RWPE1 (cell line): ENCODE data around the gene PTGDS.

Experiments used
- CTCF ChIA-PET: fragments of 350-600 bp; sonication (Branson Sonifier 250); formaldehyde crosslinking; extraction: SDS; loops from one replicate; lab custom pipeline; 2021; lab: Yijun Ruan, JAX
- POLR2A ChIA-PET: fragments of 400-600 bp; formaldehyde crosslinking; extraction: SDS; loops from one replicate; lab custom pipeline; 2020; ENCODE audit warnings: antibody characterized with exemption; ENCODE audit not compliant: low non-redundant PET; lab: Yijun Ruan, JAX
- DNase-seq: peaks from one replicate; pipeline ENCODE4 v3.0.0; 2012; ENCODE audit warnings: low spot score
- H3K27ac ChIP-seq: fragments of 450-650 bp; 2 replicates; pipeline ENCODE4 v1.5.1; 2017
- CTCF ChIP-seq: fragments of 450-650 bp; conservative IDR thresholded peaks from 2 replicates; pipeline ENCODE4 v1.5.1; 2017; ENCODE audit warnings: low read depth, mild to moderate bottlenecking

PTGDS gene

GRCh38 chr9:136956604-136957003 lies 20.7 kb upstream of the PTGDS start:
- POLR2A ChIA-PET: no interaction called here

GRCh38 chr9:136957461-136957860 lies 19.8 kb upstream of the PTGDS start:
- TF ChIP-seq CTCF: no peak
- no peak for DNase-seq
- POLR2A ChIA-PET: no interaction called here
- no peak overlapping the region for H3K27ac ChIP-seq
- CTCF ChIA-PET: no interaction called here

More at GRCh38 chr9:136956604-136957003, 20.7 kb upstream of the PTGDS start:
- no peak for TF ChIP-seq CTCF
- DNase-seq: no peak
- CTCF ChIA-PET: interaction anchor here (0.6 kb wide), 1 partner anchor 1529 kb away, joined by 3 read pairs; no protein-coding TSS in a partner anchor
- no peak overlapping the region for H3K27ac ChIP-seq

DNA sequence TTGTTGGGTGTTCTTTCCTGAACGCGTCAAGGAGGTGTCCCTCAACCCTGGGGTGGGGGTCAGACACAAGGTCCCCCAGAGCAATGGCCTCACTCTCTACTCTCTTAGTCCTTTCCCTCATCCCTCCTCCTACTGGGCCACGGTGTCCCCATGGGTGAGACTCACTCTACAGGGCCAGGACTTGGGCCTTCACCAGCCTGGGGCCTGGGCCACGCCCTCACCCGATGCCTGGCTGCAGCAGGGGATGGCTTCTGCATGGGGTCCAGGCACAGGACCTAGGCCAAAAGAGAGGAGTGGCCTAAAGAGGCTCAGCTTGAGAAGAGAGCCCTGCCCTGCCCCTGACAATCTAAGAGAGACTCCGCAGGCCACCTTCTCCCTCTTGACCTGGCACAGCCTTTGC lies 19.4 kb upstream of the PTGDS start:
- H3K27ac ChIP-seq: no peak overlapping the region
- POLR2A ChIA-PET: no interaction called here
- no peak for DNase-seq
- CTCF ChIA-PET: interaction anchor here (1.4 kb wide), 1 partner anchor 71 kb away, joined by 4 read pairs; no protein-coding TSS in a partner anchor
- TF ChIP-seq CTCF: no peak

DNA sequence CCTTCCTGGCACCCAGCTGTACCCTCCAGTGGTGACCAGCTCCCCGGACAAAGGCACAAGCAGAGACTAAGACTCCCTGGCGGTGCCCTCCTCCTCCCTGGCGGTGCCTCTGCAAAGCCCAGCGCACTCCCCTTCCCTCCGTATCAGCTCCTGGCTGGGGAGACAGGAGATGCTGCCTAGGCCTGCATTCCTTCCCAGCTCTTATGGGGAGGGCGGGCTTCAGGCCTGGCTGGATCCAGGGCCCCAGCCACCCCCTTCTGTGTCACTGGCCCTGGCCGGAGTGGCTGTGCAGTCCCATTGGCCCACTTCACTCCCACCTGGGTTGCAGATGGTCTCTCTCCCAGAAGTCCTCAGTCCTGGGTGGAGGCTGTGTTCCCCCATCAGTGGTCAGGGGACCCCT lies 18.8 kb upstream of the PTGDS start:
- DNase-seq: no peak
- ChIA-PET CTCF (interaction anchor here (1.4 kb wide), 1 partner anchor 71 kb away, joined by 4 read pairs; no protein-coding TSS in a partner anchor), POLR2A (no interaction called here)
- no peak for TF ChIP-seq CTCF
- H3K27ac ChIP-seq: no peak overlapping the region

DNA sequence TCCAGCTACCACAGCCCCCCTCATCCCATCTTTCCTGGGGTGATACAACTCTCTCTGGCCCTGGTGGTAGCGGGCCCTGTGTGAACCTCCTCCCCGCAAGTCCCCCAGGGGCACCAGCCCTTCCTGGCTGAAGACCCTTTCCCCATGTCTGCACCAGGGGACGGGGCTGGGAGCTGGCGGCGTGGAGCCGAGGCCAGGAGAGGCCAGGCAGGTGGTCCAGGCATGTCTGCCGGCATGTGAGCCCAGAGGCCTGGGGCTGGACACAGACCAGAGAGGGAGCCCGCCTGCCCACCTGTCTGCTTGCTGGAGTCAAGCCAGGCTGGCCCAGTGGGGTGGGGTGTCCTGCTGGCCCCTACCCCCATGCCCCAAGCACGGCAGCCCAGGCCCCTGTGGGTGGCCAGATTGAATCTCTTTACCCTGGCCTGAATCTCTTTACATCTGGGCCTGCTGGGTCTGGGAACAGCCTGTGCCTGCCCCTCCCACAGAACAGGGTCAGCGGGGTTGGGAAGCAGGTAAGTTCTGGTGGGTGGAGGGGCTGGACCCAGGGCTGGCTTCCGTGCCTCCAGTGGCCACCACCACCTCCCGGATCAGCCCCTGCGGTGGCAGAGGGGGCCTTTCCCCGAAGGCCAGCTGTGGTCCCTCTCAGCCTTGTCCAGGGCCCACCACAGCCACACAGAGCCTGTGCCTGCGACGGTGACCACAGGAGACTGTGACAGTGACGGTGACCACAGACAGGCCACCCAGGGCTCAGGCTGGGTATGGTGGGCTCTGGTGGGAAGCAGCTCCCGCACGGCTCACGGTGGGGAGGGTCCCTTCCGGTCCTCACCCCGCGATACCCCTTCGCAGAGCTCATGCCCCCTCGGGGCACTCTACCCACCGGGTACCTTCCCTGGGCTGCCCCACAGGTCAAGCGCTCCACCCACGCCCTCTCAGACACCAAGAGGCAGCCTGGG lies 18.1 kb upstream of the PTGDS start:
- ChIA-PET POLR2A (no interaction called here), CTCF (interaction anchor here (1.4 kb wide), 1 partner anchor 70 kb away, joined by 4 read pairs; no protein-coding TSS in a partner anchor)
- no peak for DNase-seq
- TF ChIP-seq CTCF: no peak
- H3K27ac ChIP-seq: peak overlapping the region; percentile 27; the same call in 1 of the 2 replicates

DNA sequence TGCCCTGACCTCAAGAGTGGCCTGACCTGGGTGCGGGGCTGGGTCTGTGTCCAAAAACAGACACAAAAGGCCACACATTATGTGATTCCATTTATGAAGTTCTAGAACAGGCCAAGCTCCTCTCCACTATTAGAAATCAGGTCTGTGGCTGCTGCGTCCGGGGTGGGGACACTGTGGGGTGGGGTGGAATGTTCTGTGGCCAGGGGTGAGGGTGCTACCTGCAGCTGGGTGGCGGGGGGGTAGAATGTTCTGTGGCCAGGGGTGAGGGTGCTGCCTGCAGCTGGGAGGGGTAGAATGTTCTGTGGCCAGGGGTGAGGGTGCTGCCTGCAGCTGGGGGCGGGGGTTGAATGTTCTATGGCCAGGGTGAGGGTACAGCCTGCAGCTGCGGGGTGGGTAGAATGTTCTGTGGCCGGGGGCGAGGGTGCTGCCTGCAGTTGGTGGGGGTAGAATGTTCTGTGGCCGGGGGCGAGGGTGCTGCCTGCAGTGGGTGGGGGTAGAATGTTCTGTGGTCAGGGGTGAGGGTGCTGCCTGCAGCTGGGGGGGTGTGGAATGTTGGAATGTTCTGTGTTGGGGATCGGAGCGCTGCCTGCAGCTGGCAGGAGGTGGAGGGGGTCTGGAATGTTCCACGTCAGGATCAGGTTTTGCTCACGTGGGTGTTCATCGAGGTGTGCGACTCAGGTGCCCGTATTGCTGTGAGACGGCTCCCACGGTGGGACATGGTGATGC lies 16.9 kb upstream of the PTGDS start:
- ChIA-PET POLR2A (interaction anchor here (0.5 kb wide), 1 partner anchor 60 kb away, joined by 4 read pairs; no protein-coding TSS in a partner anchor), CTCF (interaction anchor here (0.6 kb wide), 1 partner anchor 16 kb away, joined by 3 read pairs; the partner anchor contains the start of gene FBXW5)
- DNase-seq: no peak
- TF ChIP-seq CTCF: no peak
- H3K27ac ChIP-seq: peak overlapping the region; percentile 66; the same call in 1 of the 2 replicates
